HG02840 (cell line): ENCODE measurements around the gene TMPRSS3.
A peak's percentile ranks its signal among the peaks of the same experiment; 100 is the strongest.

Source experiments
- ATAC-seq: cut with Tn5 transposase; IDR thresholded peaks from one replicate; pipeline ENCODE4 v1.9.1; 2021; ENCODE audit warnings: mild to moderate bottlenecking, moderate library complexity, moderate number of reproducible peaks; ENCODE audit not compliant: unreplicated experiment, low FRiP score

The TMPRSS3 gene

GRCh38 chr21:42429021-42429420 is 33.2 kb upstream of the TMPRSS3 start:
- no peak for ATAC-seq

GRCh38 chr21:42427809-42428419 is 32.1 kb upstream of the TMPRSS3 start:
- ATAC-seq, result no peak

- no peak for ATAC-seq
Measured at GRCh38 chr21:42426876-42427480, 31.1 kb upstream of the TMPRSS3 start.

GRCh38 chr21:42426424-42426823 is 30.6 kb upstream of the TMPRSS3 start:
- ATAC-seq, result no peak

- no peak for ATAC-seq
Measured at GRCh38 chr21:42425591-42425990, 29.7 kb upstream of the TMPRSS3 start.

GRCh38 chr21:42424914-42425541 is 29.2 kb upstream of the TMPRSS3 start:
- ATAC-seq, result no peak

- no peak for ATAC-seq
Measured at GRCh38 chr21:42423685-42424084, 27.8 kb upstream of the TMPRSS3 start.

GRCh38 chr21:42423197-42423675 is 27.4 kb upstream of the TMPRSS3 start:
- no peak for ATAC-seq

GRCh38 chr21:42421018-42421793 is 25.4 kb upstream of the TMPRSS3 start:
- ATAC-seq, result no peak

GRCh38 chr21:42419845-42420244 is 24.0 kb upstream of the TMPRSS3 start:
- ATAC-seq, result no peak

- ATAC-seq, result no peak
Measured at GRCh38 chr21:42418886-42419285, 23.0 kb upstream of the TMPRSS3 start.

GRCh38 chr21:42417533-42417932 is 21.7 kb upstream of the TMPRSS3 start:
- no peak for ATAC-seq

GRCh38 chr21:42414928-42415769 is 19.3 kb upstream of the TMPRSS3 start:
- ATAC-seq, result peak; percentile 57

GRCh38 chr21:42414553-42414927 is 18.7 kb upstream of the TMPRSS3 start:
- ATAC-seq, result no peak

GRCh38 chr21:42414066-42414465 is 18.2 kb upstream of the TMPRSS3 start:
- ATAC-seq, result no peak

- no peak for ATAC-seq
Measured at GRCh38 chr21:42413500-42413899, 17.6 kb upstream of the TMPRSS3 start.

GRCh38 chr21:42413093-42413492 is 17.2 kb upstream of the TMPRSS3 start:
- ATAC-seq, result no peak

- ATAC-seq, result no peak
Measured at GRCh38 chr21:42412636-42412933, 16.7 kb upstream of the TMPRSS3 start.

- ATAC-seq, result no peak
Measured at GRCh38 chr21:42411891-42412635, 16.2 kb upstream of the TMPRSS3 start.
